DOHH2 (cell line): ENCODE results near the gene ITGA1.

Experiments
- CTCF ChIP-seq: fragments of 200-600 bp; sonication (generic); IDR thresholded peaks from one replicate; pipeline ENCODE4 v1.5.1; 2014; ENCODE audit warnings: antibody characterized with exemption, mild to moderate bottlenecking, low read depth, low read length; ENCODE audit not compliant: poor library complexity, severe bottlenecking
- EZH2phosphoT487 ChIP-seq: fragments of 200-600 bp; sonication (generic); IDR thresholded peaks from 2 replicates; pipeline ENCODE4 v1.6.1; 2017; ENCODE audit warnings: borderline replicate concordance, mild to moderate bottlenecking, antibody characterized with exemption, low read length, moderate library complexity, mixed read lengths

- TF ChIP-seq CTCF (no peak), EZH2phosphoT487 (no peak)
Observed at GRCh38 chr5:52947208-52947607, 159.5 kb downstream of the ITGA1 start.
